Nucleus accumbens (tissue), 56 donors: Measurements from ENCODE around the gene MBLAC1.

Experiments used
- DNase-seq, 56 donors: peaks; one replicate each; lab custom pipeline; 2025; lab: John Stamatoyannopoulos, UW

The MBLAC1 gene

DNA sequence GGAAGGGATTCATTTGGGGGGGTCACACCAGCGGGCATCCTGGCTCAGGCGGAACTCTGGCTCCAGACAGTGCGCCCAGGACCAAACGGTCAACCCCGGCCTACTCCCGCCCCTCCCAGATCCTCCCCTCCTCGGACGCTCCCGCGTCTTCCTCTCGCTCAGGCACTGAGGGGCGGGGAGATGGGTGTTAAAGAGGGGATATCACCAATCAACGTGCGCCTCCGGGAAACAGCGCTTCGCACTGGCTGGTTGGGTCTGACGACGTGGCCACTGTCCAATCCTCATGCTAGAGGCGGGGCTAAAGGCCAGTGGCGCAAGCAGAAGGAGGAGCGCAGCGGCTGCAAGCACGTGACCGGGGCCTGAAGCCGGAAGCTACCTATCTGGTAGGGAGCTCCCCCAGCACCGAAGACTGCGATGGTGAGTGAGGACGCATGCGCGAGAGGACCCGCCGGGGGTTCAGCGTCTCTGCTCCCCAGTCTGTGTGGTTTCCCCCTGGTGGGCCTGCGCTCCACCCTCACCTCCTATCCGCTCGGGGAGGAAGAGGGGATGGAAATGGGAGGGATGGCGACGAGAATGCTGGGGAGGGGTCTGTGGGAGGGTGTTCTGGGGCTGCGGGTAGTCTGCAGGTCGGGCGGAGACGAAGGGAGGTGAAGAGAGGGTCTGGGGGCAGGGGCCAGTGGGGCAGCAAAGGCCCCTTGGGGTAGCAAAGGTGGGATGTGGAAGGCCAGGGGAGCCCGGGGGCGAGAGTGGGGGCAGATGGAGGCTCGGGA is 22.0 kb downstream of the MBLAC1 start, which contains the start of gene LAMTOR4:
LAMTOR4 (plus strand) TSS at position 360 of the 770 bp plus-strand sequence; CDS start at position 415, 55 bp downstream.
- peak; percentile 88 to 100 (median 99) for DNase-seq

DNA sequence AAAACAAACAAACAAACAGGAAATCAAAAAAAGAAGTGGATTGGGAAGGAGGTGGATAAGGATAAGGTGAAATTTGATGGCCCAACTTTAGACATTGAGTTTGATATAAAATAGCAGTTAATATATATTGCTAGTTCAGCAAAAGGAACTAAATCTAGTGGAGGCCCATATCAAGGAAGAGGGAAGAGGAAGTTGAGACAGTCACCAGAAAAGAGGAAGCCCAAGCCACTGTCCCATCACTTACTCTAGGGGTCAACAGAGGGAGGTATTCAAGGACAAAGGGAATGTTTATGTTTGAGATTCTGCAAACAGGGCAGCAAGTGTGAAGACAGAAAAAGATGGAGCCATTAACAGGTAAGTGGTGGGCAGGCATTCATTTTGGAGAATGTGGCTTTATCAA is 25.6 kb downstream of the MBLAC1 start:
- DNase-seq, result no peak

DNA sequence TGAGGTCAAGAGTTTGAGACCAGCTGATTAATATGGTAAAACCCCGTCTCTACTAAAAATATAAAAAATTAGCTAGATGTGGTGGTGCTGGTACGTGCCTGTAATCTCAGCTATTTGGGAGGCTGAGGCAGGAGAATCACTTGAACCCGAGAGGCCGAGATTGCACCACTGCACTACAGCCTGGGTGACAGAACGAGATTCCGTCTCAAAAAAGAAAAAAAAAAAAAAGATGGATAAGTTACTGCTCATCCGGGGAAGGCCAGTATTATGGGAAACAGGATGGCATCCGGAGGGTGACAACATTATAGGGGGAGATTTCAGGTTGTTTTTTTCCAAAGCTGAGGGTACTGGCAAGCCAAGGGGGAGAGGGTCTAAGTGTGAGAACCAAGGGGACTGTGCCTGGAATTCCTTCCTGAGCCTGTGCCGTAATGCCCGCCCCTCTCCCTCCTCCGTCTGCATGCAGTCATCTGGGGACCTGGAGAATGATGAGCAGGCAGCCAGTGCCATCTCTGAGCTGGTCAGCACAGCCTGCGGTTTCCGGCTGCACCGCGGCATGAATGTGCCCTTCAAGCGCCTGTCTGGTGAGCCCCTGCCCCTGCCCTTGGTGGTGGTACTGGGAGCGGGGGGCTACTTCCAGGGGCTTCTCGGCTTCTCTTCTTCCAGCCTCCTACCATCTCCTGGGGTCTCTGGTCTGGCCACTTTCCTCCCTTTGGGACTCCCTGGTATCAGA is 26.3 kb downstream of the MBLAC1 start:
- DNase-seq, result no peak

DNA sequence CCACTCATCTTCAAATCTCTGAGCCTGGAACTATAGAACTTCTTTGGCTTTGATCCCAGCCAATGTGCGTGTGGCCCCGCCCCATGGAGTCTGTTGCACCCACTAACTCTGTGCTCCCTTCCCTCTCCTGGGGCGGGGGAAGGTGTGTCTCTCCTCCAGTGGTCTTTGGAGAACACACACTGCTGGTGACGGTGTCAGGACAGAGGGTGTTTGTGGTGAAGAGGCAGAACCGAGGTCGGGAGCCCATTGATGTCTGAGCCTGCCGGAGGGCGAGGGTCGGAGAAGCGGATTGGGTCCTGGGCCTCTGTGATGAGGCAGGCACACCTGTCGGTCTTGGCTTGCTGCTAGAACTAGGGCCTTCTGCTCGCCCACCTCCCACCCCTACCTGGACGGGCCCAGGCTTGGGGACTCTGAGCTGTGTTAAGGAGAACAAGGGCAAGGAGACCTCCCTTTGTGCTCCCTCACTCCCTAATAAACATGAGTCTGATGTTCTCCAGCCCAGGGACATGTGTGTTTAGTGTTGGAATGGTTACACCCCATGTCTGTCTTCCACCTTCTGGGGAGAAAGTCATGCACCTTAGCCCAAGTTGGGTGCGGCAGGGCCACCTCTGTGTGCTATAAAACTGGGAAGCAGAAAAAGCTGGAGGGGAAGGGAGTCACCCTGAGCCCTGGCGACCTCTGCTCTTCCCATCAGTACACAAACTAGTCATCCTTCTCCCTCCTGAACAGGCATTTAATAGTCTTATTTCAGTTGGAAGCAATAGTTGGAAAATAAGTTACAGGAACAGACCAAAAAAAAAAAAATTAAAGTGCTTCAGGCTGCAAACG is 27.2 kb downstream of the MBLAC1 start:
- DNase-seq, result no peak

DNA sequence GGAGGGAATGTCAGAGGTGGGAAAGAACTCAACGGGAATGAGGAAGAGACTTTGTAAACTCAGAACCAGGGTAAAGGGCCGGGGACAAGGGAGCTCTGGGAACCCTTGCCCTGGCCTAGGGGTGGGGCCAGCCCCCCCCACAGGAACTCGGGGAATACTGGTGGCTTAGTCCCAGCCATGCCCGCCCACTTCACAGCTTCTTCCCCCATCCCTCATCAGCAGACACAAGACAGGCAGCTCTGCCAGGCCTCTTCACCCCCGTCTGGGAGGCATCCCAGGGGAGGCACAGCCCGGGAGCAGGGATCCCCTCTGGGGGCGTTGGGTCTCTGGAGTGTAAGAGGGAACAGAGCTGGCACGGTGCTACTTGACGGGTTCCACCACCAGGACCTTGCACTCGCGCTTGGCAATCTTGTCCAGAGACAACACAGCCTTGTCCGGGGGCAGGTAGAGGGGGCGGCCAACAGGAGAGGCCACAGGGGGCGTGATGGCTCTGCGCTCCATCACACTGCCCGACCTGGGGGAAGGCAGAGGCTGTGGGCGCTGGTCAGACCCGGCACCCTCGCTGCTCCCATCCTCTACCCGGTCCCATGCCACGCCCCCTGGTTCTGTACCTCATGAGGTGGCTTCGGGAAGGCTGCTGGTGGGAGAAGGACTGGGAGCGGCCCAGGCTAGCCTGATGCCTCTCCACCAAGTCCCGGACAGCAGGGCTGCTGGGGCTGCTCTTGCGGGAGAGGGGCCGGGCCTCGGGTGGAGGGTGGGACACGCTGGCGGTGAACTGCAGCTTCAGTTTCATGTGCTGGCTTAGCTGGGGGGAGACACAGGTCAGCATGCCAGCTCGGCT is 28.1 kb downstream of the MBLAC1 start:
- peak in 1 of 56 donors; percentile 6 for DNase-seq

DNA sequence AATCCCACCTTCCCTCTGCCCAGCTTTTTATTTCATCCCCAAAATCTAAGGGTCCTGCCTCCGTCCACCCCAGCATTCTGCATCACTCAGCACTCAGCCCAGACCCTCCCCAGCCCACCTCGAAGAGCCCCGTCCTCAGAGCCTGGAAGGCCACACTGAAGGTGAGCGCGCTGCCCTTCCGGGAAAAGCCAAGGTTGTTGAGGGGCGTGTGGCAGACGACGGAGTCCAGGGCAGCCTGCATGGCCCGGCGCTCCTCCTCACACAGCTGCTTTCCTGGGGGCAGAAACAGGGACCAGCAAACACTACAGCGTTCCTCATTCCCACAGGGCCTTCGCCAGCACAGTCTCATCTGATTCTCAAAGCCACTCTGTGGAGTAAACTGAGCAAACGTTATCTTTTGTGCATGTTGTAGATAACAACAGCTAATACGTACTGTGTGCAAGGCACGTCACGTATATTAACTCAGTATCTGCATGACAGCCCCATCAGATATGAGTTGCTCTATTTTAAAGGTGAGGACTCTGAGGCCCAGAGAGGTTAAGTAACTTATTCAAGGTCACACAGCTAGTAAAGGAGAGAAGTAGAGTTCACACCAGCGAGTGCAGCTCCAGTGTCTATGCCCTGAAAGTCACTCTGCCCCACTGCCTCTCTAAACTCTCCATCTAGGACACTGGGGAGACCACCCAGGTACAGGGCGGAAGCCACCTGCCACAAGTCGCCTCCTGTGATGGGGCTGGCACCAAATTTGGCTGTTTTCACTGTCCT is 29.0 kb downstream of the MBLAC1 start:
- no peak for DNase-seq

DNA sequence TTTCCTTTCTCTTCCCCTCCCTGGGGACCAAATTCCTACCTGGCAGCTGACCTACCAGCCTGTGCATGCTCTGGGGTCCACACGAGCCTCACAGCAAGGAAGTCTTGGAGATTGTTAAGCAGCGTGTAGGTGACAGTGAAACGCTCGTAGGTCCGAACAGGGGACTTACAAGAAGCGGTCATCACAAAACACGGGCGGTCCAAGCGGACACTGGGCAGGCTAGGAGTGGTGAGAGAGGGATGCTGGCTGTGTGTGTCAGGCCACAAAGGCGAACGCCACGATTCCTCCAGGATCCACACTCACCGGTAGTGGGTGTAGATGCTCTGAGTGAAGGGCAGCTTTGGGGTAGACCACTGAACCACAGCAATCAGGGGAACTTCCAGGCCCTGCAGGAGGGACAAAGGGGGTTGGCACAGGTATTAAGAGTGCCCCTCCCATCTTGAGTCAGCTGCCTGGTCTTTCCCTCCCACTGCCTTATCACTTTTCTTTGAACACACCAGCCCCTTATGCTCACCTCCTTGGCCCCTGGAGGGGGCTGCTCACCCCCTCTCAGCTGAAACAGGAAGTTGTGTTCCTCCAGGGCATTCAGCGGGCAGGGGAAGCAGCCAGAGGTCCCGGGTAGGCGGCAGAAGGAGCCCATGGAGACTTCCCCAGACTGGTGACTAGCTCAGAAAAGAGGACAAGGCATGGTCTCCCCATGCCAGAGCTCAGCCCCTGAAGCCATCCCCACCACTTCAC is 29.7 kb downstream of the MBLAC1 start:
- DNase-seq, result no peak

DNA sequence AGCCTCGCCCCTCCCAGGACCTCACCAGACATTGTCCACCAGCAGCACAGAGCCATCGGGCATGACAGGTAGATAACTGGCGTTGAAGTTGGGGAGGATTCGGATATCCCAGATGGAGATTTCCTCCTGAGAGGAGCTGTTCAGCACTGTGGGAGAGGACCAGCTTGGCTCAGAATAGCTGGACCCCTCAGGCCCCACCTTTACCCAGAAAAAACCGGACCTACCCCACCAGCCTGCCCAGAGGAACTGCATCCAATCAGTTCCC is 30.2 kb downstream of the MBLAC1 start:
- DNase-seq, result no peak

DNA sequence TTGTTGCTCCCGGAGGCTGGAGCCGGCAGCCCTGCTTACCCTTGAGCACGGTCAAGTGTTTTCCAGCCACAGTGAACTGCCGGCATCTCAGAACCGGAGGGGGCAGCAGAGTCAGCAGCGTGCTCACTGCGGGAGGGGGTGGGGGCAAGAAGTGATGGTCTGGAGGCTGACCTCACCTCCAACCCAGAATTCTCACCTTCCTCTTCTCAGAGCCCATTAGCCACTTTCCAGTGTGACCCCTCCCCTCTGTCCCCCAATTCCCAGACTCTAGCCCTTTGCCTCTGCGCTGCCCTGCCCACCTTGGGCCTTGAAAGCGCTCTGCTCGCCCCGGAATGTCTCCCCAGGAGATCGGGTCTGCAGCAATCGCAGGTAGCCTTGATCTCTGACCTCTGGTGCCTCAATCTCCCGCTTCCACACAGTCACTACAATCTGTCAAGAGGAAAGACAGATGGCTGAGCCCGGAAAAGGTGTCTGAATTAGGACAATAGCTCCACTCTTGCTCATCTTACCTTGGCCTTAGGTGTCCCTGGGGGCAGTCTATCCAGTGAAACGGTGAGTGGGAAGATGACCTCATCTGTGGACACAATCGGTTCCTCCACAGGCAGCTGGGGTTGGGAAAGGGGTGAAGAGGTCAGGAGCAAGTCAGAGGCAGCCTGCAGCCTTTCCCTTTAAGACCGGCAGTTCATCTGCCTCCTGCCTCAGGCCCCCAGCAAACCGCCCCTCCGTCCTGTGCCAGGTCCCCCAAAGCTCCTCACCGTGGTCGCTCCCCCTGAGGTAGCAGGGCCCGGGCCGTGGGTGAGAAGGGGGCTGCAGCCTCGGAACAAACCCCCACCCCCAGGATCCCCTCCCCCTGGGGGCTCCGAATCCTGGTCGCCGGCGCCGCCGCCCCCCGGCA is 30.8 kb downstream of the MBLAC1 start:
- DNase-seq, result no peak

DNA sequence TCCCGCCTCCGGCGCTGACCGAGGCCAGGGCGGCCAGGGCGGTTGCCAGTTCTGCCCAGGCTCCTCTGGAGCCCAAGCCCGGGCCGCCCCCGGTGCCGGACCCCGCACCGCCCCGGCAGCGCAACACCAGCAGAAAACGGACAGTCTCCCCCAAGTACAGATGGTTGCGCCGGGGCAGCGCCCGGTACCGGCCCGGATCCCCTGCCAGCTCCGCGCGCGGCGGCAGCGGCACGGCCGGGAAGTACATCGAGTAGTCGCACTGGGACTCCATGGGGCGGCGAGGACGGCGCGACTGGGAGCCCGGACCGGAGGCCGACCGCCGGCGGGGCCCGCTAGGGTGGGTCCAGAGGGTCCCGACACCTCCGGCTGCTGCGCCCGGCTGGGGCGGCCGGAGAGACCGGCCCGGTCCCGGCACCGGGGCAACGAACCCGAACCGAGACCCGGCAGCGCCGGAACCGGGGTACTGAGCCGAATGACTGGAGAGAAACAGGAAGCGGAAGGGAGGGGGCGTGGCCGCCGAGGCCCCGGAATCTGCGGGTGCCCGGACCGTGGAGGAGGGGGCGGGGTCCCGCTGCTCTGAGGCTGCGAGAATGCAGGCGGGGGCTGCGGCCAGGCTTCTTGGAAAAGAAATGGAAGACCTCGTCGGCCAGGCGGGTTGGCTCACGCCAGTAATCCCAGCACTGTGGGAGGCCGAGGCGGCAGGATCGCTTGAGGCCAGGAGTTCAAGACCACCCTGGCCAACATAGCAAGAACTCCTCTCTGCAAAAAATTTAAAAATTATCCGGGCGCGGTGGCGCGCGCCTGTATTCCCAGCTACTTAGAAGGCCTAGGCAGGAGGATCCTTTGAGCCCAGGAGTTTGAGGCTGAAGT is 31.7 kb downstream of the MBLAC1 start, which contains the start of gene TRAPPC14:
TRAPPC14 (minus strand) TSS at position 495 of the 870 bp plus-strand sequence; CDS start at position 271, 224 bp downstream.
- DNase-seq, result peak; percentile 4 to 96 (median 82)

DNA sequence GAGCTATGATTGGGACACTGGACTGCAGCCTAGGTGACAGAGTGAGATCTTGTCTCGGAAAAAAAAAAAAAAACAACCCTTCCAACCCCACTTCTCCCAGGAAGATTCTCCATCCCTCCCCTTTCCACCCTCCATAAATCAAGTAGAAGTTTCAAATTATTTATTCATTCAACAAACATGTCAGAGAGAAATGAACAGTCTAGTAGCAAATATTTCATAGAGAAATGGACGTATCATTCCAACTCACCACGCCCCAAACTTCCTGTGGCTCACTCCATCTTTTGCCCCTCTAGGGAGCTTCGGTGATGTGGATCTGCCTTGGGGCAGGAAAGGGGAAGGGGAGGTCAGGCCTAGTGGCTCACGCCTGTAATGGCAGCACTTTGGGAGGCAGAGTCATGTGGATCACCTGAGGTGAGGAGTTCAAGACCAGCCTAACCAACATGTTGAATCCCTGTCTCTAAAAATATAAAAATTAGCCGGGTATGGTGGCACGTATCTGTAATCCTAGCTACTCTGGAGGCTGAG is 32.4 kb downstream of the MBLAC1 start:
- DNase-seq, result no peak

DNA sequence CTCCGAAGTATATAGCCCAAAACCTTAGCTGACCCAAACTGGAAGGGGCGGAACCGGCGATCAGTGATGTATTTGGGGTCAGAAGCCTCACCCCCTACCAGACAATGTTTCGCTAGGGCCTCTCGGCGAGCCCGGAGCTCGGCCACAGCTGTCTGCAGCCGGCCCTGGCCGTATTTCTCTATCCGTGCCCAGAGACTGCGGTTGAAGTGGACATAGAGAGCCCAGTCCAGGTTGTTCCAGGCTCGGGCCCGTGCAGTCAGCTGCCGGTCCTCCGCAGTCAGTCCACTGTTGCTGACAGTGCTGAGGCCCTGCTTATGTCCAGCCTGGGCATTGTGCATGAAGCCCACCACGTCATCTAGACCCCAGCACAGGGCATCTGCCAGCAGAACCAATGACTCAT is 33.3 kb downstream of the MBLAC1 start:
- no peak for DNase-seq

DNA sequence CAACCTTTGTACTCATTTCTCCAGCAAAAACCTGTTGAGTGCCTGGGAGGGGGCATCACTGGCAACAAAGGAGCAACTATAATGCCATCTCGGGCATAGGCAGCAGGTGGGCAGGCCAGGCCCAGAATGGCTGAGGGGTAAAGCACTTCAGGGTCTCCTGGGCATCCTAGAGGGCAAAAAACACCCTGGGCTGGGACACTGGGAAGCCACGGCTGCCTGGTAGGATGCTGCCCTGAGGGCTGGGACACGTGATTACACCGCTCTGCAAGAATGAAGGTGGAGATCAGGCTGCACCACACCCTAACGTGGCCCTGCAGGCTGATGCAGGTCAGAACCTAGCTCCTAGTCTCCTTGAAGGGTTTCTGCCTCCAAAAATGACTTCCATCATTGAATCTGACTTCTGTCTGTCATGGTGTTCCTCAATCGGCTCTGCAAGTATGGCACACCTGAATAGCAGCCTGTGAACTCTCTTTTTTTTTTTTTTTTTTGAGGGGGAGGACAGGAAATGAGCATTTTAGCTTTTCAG is 36.3 kb downstream of the MBLAC1 start:
- DNase-seq, result no peak

DNA sequence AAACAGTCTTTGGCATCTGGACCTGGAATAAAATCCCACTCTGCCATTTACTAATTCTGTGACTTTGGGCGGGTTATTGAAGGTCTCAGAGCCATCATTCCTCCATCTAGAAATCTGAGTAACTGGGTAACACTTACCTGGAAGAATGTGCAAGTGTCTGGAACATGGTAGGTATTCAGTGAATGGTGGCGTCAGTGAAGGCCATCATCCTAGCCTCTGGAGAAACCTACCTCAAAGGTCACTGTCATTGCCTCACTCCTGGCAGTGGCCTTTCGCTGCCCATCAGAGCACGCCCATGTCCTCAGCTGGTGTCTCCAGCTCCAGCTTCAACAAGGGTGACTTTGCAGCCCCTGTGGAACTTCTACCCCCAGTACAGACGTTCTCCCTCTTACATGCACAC is 37.1 kb downstream of the MBLAC1 start:
- DNase-seq, result no peak

DNA sequence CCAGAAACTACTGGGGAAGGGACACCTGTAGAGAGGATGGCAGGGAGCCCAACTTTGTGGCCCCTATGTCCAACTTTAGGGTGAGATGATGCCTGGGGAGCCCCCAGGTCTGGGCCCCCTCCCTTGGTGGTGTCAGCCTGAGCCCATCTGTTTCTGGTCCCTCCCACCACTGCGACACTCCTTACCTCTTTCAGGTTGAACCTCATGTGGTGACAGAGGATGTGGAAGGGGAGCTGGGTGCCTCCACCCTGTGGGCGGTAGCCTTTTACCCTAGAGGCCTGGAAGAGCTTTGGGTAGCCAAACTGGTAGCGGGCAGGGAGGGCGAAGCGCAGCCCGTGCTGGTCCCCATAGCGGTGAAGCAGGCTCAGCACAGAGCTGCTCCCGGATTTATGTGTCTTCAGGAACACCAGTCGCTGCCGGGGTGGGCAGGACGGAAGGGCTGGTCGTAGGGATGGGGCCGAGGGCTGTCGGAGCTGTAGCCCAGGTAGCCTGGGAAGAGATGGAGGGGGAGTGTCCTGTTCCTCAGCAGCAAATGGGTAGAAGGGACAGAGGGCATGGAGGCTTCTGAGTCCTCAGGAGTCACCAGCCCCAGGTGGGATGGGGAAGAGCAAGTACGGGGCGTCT is 39.7 kb downstream of the MBLAC1 start:
- no peak for DNase-seq
